HG03196 (cell line): ENCODE measurements around the gene GRPEL2.
A peak's percentile ranks its signal among the peaks of the same experiment; 100 is the strongest.

Experiments
- ATAC-seq: cut with Tn5 transposase; IDR thresholded peaks from one replicate; pipeline ENCODE4 v1.9.1; 2021; ENCODE audit not compliant: unreplicated experiment

The GRPEL2 gene

DNA sequence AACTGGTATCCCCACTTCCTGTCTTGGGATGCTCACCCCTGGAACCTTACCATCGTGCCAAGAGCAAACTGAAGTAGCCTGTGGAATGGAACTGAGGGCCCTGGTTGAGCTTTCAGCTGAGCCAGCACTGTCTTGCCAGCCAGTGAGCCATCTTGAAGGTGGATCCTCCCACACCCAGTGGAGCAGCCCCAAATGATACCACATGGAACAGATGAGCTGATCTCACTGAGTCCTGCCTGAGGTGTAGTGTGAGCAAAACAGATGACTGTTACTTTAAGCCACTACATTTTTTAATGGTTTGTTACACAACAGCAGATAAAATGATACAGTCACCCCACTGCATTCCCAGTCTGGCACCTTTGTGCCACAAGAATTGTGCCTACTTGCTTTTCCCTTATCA is 10.4 kb downstream of the GRPEL2 start:
- no peak for ATAC-seq

DNA sequence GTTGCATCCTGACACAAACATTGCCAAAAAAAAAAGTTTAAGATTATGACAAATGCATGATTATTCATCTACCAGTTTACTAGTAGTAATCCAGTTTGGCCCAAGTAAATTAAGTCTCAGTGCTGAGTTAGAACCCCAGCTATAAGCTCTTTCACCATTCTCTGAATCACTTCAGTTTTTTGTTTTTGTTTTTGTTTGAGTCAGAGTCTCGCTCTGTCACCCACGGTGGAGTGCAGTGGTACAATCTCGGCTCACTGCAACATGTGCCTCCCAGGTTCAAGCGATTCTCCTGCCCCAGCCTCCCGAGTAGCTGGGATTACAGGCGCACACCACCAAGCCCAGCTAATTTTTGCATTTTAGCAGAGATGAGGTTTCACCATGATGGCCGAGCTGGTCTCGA is 11.1 kb downstream of the GRPEL2 start:
- ATAC-seq: no peak

DNA sequence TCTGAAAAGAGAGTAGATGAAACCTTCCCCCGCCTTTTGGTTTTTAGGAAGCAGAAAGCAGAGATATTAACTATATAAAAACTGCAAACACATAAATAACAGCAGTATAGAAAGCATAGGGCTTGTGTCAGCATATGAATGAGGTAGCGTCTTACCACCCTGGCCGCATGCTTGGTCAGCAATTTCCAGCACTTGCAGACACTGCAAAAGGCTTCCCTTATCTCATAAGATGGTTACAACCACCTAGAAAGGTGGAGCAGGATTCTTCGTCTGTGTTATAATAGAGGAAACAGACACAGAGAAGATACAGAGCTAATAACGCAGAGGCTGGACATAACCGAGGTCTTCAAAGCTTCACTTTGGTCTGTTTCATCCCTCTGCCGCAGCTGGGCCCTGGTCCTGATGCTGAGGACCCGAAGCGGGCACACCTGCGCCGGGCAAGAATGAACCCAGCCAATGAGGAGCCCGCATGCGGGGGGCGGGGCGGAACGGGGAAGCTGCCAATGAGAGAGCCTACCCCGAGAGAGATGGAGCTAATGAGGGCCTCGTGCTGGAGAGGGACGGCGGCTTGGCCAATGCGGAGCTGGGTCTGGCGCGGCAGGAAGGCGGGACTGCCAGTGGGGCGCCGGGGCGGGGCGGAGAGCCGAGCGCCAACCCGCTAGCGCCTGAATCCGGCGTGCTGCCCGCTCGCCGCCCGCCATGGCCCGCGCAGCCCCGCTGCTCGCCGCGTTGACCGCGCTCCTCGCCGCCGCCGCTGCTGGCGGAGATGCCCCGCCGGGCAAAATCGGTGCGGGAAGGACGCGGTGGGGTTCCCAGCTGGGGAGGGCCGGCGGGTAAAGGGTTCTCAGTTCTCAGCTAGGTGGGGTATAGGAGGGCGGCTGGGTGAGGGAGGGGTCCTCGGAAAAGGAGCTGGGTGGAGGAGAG is 12.3 kb downstream of the GRPEL2 start, which contains the start of gene PCYOX1L:
TSS of gene PCYOX1L (plus strand) at position 677 of the 924 bp plus-strand sequence. CDS start at position 700, 23 bp downstream.
- peak; percentile 99 for ATAC-seq

DNA sequence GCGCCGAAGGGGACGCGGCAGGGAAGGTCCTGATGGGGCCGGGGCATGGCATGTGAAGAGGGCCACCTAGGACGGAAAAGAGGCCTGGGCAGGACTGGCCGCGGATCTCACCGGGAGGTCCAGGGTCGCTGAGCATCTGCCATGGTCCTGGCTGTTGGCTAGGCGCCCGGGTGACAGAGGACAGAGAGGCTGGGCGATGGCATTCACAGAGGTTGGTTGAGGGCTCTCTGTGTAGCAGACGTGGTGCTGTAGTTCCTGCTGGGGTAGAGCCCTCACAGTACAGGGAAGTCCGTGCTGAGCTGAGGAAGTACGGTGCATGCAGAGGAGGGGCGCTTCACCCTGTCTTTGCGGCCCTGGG is 13.0 kb downstream of the GRPEL2 start:
- peak; percentile 16 for ATAC-seq

DNA sequence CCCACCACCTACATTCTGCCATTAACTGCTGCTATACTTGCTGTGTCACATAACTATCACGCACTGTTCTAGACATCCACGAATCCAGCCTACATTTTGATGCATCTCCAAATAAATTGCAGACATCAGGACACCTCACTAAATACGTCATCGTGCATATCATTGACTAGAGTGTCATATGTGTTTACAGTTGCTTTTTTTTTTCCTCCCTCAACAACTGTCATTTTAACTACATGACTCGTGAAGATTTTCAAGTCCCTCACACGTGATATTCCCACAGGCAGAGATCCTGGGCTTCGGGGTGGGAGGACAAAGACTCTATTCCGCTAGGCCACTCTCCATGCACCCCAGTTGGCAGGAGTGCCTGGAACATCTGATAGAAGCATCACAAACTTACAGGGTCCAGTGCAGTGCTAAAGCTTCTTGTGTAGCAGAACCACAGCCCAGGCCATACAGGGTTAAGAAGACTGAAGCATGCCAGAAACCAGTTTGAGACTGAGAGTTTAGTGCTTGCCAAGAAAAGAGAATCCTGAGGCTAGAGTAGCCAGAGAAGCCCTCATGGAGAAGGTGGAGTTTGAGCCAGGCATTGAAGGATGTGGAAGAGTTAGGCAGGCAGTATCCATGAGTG is 13.7 kb downstream of the GRPEL2 start:
- ATAC-seq: no peak

DNA sequence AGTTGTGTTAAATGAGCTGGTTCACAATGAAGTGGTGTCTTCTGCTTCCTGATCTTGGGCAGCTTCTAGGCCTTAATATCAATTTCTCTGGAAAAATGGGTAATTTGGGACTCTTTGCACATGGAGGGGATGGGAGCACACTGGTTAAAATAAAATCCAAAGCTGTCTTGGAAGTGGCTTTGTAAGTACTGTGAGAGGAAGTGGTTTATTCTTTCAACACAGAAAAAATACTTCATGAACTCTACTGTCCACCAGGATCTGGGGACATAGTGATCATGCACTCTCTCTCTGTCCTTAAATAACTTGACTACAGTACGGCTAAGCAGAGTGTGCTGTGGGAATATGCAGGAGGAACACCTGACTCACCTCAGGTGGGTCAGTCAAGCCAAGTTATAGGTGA is 15.0 kb downstream of the GRPEL2 start:
- ATAC-seq: no peak

DNA sequence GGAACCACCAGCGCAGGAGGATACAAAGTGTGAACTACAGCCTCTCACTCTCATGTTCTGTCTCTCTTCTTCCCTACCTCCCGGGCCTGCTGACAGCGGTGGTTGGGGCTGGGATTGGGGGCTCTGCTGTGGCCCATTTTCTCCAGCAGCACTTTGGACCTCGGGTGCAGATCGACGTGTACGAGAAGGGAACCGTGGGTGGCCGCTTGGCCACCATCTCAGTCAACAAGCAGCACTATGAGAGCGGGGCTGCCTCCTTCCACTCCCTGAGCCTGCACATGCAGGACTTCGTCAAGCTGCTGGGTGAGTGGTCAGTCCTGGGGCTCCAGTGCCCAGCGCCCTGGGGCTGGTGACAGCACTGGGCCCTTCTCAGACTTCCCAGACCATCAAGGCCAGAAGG is 17.2 kb downstream of the GRPEL2 start:
- ATAC-seq: no peak

DNA sequence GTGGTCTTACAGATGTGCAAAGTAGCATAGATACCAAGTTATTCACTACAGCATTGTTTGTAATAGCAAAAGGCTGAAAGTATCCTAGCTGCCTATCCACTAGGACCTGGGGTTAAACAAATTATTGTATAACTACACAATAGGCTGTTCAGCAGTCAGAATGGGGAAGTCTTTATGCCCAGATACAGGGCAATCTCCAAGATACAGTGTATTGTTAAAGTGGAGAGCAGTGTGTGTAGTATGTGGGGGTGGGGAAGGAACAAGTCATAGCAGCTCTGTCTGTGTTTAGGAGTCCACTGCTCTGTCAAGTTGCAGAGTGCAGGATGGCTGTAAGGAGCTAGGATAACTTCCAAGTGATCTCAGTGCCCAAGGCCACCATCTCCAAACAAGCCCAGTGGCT is 18.1 kb downstream of the GRPEL2 start:
- no peak for ATAC-seq

DNA sequence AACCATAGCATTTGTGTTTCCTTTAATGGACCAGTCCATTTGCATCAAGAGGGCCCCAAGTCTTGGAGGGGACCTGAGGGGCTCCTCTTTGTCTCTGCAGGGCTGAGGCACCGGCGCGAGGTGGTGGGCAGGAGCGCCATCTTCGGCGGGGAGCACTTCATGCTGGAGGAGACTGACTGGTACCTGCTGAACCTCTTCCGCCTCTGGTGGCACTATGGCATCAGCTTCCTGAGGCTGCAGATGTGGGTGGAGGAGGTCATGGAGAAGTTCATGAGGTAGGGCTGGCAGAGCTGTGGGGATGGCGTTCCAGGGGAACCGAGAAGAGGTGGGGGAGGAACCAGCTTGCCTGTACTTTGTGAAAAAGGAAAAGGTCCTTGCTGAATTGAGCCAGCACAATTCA is 18.6 kb downstream of the GRPEL2 start:
- ATAC-seq: no peak

GRCh38 chr5:149364719-149365118 is 19.4 kb downstream of the GRPEL2 start:
- ATAC-seq: no peak

- no peak for ATAC-seq
These were observed 20.1 kb downstream of the GRPEL2 start for GRCh38 chr5:149365418-149365817.

DNA sequence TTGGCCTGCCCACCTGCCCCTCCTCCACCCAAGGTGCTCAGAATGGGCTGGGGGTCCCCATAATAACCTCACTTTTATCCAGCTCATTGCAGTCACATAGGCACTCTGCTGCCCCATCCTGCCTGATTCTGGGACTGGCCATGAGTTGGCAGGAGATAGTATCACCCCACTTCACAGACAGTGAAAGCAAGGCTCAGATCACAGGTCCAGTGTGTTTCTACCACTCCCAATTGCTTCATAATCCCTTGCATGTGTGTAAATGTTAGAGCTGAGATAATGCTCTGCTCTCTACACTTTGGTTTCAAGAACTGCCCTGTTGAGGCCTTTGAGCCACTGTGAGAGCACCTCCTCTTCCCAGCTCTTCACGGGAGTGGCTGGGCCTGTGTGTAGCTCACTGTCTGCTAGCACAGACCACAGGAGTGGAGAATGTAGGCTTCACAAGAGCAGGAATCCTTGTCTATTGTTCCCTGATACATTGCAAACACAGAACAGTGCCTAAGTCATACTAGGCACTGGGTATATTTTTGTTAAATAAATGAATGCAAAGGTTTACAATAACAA is 20.9 kb downstream of the GRPEL2 start:
- ATAC-seq: no peak

DNA sequence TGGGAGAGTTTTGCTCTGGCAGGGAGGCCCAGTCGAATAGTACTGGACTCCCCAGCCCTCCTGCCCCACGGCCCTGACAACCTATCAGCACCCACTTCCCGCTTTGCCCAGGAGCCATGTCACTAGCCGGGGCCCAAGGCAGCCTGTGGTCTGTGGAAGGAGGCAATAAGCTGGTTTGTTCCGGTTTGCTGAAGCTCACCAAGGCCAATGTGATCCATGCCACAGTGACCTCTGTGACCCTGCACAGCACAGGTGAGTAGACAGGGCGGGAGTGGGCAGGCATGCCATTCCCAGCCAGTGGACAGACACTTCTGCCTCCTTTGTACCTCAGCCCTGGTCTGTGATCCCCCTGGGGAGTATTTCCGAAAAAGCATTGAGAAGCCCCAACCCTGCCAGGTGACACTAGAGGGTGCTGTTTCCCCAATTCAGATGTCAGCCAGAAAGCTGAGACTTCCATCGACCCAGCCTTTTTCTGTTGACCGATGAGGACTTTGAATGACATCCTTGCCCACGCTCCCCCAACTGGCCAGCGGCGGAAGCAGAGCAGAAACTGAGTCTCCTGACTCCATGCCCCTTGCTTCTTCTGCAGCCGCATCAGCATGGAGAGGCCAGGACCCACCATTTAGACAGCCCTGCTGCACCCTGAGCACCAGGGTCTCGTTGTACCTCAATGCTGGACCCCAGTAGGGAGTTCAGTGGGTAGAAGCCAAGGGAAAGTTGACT is 22.1 kb downstream of the GRPEL2 start:
- ATAC-seq: peak; percentile 48

DNA sequence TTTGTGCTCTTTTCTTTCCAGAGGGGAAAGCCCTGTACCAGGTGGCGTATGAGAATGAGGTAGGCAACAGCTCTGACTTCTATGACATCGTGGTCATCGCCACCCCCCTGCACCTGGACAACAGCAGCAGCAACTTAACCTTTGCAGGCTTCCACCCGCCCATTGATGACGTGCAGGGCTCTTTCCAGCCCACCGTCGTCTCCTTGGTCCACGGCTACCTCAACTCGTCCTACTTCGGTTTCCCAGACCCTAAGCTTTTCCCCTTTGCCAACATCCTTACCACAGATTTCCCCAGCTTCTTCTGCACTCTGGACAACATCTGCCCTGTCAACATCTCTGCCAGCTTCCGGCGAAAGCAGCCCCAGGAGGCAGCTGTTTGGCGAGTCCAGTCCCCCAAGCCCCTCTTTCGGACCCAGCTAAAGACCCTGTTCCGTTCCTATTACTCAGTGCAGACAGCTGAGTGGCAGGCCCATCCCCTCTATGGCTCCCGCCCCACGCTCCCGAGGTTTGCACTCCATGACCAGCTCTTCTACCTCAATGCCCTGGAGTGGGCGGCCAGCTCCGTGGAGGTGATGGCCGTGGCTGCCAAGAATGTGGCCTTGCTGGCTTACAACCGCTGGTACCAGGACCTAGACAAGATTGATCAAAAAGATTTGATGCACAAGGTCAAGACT is 22.8 kb downstream of the GRPEL2 start:
- no peak for ATAC-seq

- ATAC-seq: no peak
These were observed 25.6 kb downstream of the GRPEL2 start for GRCh38 chr5:149370878-149371277.

DNA sequence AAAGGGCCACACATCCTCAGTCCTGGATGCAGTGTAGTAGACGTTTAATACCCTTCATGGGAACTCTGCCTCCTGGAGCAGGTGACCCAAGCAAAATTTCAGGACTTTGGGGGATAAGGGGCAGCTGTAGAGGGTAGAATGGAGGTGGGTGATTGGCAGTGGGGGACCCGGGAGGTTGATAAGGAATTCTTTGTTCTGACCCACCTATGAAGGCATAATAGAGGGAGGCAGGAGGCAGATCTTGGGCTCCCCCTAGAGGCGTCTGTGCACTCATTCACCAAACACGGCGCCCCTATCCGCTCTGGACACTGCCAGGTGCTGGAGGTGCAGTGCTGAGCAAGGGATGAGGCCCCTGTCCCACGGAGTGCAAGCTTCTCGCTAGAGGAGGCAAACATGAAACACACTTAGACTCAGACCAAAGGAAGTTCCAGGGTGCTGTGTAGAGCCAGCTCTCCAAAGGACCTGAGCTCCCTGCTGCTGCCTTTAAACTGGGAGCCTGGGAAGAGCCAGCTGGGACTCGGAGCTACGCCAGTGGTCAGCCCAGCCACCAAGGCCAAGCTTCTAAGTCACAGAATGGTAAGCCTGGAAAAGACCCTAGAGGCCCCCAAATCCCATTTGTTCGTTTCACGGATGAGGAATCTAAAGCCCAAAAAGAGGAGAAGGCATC is 26.1 kb downstream of the GRPEL2 start:
- peak; percentile 60 for ATAC-seq

DNA sequence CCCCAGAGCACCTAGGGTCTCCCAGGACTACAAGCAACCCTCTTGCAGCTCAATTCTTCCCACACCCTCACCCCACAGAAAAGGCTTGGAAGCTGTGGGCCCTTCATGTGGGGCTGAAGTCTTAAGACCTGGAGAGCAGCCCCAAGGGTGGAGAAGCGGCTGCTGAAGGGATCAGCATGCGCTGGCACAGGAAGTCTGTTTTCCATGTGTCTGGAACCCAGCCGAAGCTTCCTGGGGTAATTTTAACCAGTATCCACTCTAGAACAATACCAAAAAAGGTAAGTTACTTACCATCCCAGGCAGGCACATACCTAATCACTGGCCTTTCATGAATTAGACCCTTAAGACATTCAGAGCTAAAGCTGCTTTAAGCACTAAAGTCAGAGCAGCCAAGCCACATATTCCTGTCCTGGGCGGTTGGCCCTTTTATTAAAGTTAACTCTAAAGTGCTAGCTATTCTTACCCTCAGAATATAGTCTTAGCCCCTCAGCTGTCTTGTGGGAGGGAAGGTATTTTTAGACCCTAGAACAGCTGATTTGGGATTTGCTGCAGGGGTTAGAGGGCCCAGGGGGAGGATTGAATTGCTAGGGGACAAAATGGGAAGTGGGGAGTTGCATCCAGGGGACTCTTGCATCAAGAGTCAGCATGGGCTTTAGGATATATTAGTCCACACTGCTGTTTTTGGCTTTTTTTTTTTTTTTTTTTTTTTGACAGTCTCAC is 26.9 kb downstream of the GRPEL2 start:
- no peak for ATAC-seq

- ATAC-seq: no peak
These were observed 27.6 kb downstream of the GRPEL2 start for GRCh38 chr5:149372932-149373331.

- ATAC-seq: no peak
These were observed 29.0 kb downstream of the GRPEL2 start for GRCh38 chr5:149374303-149374702.

- no peak for ATAC-seq
These were observed 29.5 kb downstream of the GRPEL2 start for GRCh38 chr5:149374801-149375200.
